Measurements from ENCODE around the gene PXMP2. TPM values are rescaled to one million over a fixed set of nuclear protein-coding genes. Genes with fewer than 3 reads are reported as not detected.

Gene PXMP2
- total and polyA plus RNA-seq, 12 donors, result 17.7 to 75.6 (median 46.7) TPM

DNA sequence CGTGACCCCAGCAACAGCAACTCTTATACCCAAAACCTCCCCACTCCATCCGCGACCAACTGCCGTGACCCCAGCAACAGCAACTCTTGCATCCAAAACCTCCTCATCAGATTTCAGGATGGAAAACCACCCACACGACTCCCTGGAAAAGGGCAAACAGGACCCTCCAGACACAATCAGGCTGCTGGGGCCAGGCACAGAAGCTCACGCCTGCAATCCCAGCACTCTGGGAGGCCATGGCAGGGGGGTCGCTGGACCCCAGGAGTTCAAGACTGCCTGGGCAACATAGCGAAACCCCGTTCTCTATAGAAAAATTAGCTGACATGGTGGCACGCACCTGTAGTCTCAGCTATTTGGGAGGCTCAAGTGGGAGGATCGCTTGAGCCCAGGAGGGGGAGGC, 43.0 kb downstream of the PXMP2 start:
- intact Hi-C loops (cut with DNase I), result no loop called here
- DNase-seq, result no peak

DNA sequence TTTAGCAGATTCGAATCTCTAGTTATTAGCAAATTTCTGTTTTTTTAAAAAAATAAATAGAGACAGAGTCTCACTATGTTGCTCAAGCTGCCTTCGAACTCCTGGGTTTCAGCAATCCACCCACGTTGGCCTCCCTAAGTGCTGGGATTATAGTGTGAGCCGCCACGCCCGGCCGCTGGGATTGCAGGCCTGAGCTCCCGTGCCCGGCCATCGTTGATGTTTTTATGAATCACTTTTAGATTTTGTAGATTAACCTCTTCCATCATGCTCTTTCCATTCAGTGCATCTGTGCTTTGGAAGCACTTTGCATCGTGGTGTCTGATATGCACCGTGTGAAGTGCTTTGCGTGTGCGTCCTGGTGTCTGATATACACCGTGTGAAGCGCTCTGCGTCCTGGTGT, 44.2 kb downstream of the PXMP2 start:
- 92 to 94% methylated on average over 17 of the region's 17 CpGs for WGBS, 2 donors
- no peak for ATAC-seq
- intact Hi-C loops (cut with DNase I), result no loop called here
- H3K4me1 ChIP-seq, result no peaks in the 10 kb centered on the region
- no peak overlapping the region for H3K4me3 ChIP-seq
- peaks cover under 1 to 96% (median 70%) of the 10 kb centered on the region in 9 donors for H3K36me3 ChIP-seq
- H3K27ac ChIP-seq, result no peak overlapping the region
- DNase-seq, result no peak
- TF ChIP-seq, protein P1, sequence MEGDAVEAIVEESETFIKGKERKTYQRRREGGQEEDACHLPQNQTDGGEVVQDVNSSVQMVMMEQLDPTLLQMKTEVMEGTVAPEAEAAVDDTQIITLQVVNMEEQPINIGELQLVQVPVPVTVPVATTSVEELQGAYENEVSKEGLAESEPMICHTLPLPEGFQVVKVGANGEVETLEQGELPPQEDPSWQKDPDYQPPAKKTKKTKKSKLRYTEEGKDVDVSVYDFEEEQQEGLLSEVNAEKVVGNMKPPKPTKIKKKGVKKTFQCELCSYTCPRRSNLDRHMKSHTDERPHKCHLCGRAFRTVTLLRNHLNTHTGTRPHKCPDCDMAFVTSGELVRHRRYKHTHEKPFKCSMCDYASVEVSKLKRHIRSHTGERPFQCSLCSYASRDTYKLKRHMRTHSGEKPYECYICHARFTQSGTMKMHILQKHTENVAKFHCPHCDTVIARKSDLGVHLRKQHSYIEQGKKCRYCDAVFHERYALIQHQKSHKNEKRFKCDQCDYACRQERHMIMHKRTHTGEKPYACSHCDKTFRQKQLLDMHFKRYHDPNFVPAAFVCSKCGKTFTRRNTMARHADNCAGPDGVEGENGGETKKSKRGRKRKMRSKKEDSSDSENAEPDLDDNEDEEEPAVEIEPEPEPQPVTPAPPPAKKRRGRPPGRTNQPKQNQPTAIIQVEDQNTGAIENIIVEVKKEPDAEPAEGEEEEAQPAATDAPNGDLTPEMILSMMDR (IDR thresholded peaks at IDR 0.05), result no peak
- H3K9me3 ChIP-seq, result no peaks in the 10 kb centered on the region
- H3K27me3 ChIP-seq, result no peaks in the 10 kb centered on the region

More for the DNA sequence above, 43.0 kb downstream of the PXMP2 start:
- Histone ChIP-seq H3K27me3 (no peaks in the 10 kb centered on the region), H3K4me1 (no peaks in the 10 kb centered on the region), H3K4me3 (no peak overlapping the region), H3K36me3 (peaks cover 0 to 96% (median 70%) of the 10 kb centered on the region in 9 donors), H3K27ac (no peak overlapping the region), H3K9me3 (no peaks in the 10 kb centered on the region)
- TF ChIP-seq, protein P1 (IDR thresholded peaks at IDR 0.05), result no peak
- no peak for ATAC-seq
- WGBS, 2 donors, result 95% methylated on average over 11 of the region's 11 CpGs

DNA sequence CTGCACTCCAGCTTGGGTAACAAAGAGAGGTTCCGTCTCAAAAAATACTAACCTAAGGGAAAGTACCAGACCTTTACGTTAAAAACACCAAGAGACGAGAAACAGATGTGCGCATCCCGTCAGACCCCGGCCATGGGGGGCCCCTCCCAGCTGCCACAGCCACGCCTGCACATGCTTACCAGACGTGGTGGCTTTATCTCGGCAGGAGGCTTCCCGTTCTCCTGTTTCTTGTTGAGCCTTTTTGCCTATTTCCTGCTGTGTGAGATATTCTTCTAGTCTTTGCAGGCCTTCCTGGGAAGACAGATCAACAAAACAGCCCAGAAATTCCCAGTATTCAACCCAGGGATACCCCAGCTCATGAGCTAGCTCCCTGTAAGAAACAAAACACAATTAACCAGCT, 46.8 kb downstream of the PXMP2 start:
- Histone ChIP-seq H3K27me3 (no peaks in the 10 kb centered on the region), H3K27ac (no peak overlapping the region), H3K4me1 (peaks cover 0 to 2% (median 0%) of the 10 kb centered on the region in 9 donors), H3K36me3 (peaks cover 4 to 96% (median 54%) of the 10 kb centered on the region in 9 donors), H3K9me3 (no peaks in the 10 kb centered on the region), H3K4me3 (no peak overlapping the region)
- intact Hi-C loops (cut with DNase I), result no loop called here
- DNase-seq (no peak), ATAC-seq (no peak)
- TF ChIP-seq, protein P1 (IDR thresholded peaks at IDR 0.05), result no peak
- WGBS, 2 donors, result 66 to 70% methylated on average over 10 of the region's 10 CpGs

GRCh38 chr12:132735496-132735895, 48.1 kb downstream of the PXMP2 start:
- Histone ChIP-seq H3K27me3 (no peaks in the 10 kb centered on the region), H3K4me1 (peaks cover 0 to 14% (median 8%) of the 10 kb centered on the region in 9 donors), H3K4me3 (no peak overlapping the region), H3K36me3 (peaks cover 4 to 99% (median 62%) of the 10 kb centered on the region in 9 donors), H3K9me3 (no peaks in the 10 kb centered on the region), H3K27ac (no peak overlapping the region)
- TF ChIP-seq, protein P1 (IDR thresholded peaks at IDR 0.05), result no peak
- ATAC-seq (no peak), DNase-seq (no peak)
- intact Hi-C loops (cut with DNase I), result no loop called here
- 81 to 93% methylated on average over 20 of the region's 20 CpGs for WGBS, 2 donors
